KOPT-K1 (cell line): ENCODE data around the gene ARMCX1.
"Not testable (repeated sequence)": the region's sequence is repeated elsewhere in the genome, so short reads cannot be mapped to it uniquely, and the experiment has no call there.

Experiments
- H3K27ac ChIP-seq: fragments of 200-600 bp; sonication (generic); 2 replicates; pipeline ENCODE4 v1.5.1; 2016; ENCODE audit warnings: antibody characterized with exemption, mild to moderate bottlenecking, low read depth, low read length; ENCODE audit not compliant: poor library complexity, severe bottlenecking
- H3K36me3 ChIP-seq: fragments of 200-600 bp; sonication (generic); 2 replicates; pipeline ENCODE4 v1.5.1; 2017; ENCODE audit warnings: antibody characterized with exemption, mild to moderate bottlenecking, low read length, moderate library complexity; ENCODE audit not compliant: insufficient read depth
- H3K9me3 ChIP-seq: fragments of 200-600 bp; sonication (generic); 2 replicates; pipeline ENCODE4 v1.5.1; 2017; ENCODE audit warnings: antibody characterized with exemption, low read length, mild to moderate bottlenecking; ENCODE audit not compliant: insufficient read depth, poor library complexity, severe bottlenecking

Gene ARMCX1

DNA sequence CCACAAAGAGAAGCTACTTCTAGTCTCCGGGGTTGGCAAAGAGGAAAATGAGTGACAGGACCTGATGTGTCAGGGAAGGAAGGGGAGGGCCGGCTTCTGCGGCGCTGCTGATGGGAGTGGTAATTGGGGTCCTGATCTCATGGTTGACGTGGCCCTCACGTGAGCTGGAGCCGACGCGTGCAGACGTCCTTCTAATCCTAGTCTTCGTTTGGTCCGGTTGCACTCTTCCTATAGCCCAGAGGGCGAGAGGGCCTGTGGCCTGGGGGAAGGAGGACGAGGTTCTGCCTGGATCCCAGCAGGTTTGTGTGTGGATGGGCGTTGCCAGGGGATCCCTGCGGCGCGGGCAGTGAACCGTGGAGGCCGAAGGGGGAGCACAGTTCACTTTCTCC lies at the start of gene ARMCX1:
Gene ARMCX1 (plus strand): TSS at position 186 of the 389 bp plus-strand sequence. CDS start 2,384 bp downstream, outside the sequence.
- no peak within 1 kb of the TSS for H3K27ac ChIP-seq
- H3K9me3 ChIP-seq: no peaks in the 10 kb centered on the region
- no peaks in the 10 kb centered on the region for H3K36me3 ChIP-seq

DNA sequence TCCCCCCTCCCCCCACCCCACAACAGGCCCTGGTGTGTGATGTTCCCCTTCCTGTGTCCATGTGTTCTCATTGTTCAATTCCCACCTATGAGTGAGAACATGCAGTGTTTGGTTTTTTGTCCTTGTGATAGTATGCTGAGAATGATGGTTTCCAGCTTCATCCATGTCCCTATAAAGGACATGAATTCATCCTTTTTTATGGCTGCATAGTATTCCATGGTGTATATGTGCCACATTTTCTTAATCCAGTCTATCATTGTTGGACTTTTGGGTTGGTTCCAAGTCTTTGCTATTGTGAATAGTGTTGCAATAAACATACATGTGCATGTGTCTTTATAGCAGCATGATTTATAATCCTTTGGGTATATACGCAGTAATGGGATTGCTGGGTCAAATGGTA lies 47.4 kb upstream of the ARMCX1 start:
- H3K9me3 ChIP-seq, H3K36me3 ChIP-seq, H3K27ac ChIP-seq: not testable (repeated sequence)

DNA sequence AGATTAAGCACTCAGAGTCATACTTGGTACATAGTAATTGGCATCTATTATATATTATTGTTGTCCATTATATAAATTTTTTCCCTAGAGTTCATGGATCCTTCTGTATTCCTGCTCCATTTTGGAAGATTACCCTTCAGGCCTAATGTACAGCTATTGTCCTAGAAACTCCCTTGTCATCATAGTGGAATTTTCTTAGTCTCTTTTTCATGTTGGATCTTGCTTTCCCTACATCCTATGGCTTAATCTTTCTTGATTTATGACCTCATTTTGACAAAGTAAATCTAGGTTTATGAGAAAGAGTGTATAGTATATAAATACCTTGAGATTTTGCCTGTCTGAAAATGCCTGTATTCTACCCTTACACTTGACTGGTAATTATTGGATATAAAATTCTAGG lies 43.0 kb upstream of the ARMCX1 start:
- Histone ChIP-seq H3K27ac (no peak overlapping the region), H3K36me3 (no peaks in the 10 kb centered on the region), H3K9me3 (no peaks in the 10 kb centered on the region)

DNA sequence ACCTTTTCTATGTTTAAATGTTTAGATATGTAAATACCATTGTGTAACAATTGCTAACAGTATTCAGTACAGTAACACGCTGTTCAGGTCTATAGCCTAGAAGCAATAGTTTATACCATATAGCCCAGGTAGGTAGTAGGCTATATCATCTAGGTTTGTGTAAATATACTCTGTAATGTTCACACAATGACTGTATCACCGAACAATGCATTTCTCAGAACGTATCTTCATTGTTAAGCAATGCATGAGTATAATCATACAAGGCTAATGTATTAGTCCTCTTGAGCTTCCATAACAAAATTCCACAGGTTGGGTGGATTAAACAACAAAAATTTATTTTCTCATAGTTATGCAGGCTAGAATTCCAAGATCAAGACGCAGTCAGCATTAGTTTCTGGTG lies 42.4 kb upstream of the ARMCX1 start:
- no peaks in the 10 kb centered on the region for H3K9me3 ChIP-seq
- H3K36me3 ChIP-seq: no peaks in the 10 kb centered on the region
- H3K27ac ChIP-seq: no peak overlapping the region

DNA sequence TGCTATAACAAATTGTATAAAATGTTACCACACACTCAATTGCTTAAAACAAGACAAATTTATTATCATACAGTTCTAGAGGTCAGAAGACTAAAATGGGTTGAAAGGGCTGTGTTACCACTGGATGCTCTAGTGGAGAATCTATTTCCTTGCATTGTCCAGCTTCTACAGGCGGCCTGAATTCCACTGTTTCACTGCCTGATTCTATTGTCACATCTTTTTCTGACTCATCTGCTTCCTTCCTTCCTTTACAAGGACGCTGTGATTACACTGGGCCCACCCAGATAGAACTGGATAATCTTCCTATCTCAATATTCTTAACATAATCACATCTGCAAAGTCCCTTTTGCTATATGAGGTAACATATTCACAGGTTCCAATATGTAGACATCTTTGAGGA lies 19.4 kb upstream of the ARMCX1 start:
- Histone ChIP-seq H3K9me3 (no peaks in the 10 kb centered on the region), H3K36me3 (no peaks in the 10 kb centered on the region), H3K27ac (no peak overlapping the region)

DNA sequence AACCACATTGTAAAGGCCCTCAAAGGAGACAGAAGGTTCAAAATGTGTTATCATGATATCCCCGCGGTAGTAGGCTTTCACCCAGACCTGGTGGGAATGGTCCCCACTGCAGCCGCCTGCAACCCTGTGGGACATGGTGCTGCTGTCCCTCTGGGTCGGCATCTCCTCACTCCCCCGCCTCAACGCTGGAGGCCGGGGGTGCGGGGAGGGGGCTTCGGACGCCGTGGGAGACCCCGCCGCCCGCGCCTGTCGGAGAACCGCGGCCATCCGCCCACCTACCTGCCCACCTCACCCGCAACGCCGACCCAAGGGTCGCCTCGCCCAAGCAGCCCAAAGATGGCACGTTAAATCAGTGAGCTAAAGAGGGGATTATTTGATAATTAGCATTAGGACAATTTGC lies 11.2 kb upstream of the ARMCX1 start:
- Histone ChIP-seq H3K9me3 (no peaks in the 10 kb centered on the region), H3K36me3 (no peaks in the 10 kb centered on the region), H3K27ac (no peak overlapping the region)

DNA sequence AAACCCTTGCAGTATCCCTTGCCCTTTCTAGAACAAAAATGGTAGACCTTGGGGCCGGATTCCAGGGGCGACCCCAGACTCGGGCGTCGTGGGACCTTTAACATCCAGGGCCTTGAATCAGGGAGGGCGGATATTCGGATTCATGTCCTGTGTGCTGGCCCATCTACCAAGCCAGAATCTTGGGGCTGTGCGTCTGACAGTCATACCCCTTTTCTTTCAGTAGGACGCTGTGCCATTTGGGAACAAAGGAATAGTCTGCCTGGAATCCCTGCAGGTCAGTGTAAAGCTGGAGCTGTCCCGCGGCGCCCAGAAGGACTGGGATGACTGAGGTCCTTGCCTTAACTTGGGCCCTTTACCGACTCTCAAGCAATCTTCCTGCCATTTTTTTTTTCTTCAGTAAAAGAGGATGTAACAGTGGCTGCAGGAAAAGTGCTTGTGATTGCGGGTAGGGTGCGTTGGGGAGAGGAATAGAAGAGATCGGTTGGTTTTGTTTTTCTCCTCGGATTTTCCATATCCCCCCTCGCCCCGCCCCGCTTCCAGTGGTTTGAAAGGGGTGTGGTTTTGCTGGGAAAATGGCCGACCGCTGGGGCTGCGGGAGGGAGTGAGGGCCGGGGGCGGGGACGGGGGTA lies 518 bp downstream of the ARMCX1 start:
- Histone ChIP-seq H3K9me3 (no peaks in the 10 kb centered on the region), H3K27ac (no peak overlapping the region)

DNA sequence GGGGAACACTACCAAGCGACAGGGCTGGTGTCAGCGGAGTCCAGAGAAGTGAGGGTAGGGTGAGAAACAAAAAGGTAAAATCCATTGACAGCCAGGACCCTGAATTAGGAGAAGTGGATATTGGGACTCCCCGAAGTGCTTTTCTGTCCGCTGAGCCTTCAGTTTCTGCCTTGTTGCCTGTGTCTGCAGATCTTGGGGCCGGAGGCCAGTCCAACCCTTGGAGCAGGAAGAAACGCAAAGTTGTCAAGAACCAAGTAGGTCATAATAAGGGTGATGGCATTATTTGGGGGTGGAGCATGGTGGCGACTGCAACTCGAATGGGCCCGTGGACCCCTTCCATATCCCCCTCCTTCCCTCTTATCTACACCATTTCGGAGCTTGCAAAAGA lies 1.0 kb downstream of the ARMCX1 start:
- H3K9me3 ChIP-seq: no peaks in the 10 kb centered on the region

More for the DNA sequence above, 518 bp downstream of the ARMCX1 start:
- H3K36me3 ChIP-seq: no peaks in the 10 kb centered on the region

DNA sequence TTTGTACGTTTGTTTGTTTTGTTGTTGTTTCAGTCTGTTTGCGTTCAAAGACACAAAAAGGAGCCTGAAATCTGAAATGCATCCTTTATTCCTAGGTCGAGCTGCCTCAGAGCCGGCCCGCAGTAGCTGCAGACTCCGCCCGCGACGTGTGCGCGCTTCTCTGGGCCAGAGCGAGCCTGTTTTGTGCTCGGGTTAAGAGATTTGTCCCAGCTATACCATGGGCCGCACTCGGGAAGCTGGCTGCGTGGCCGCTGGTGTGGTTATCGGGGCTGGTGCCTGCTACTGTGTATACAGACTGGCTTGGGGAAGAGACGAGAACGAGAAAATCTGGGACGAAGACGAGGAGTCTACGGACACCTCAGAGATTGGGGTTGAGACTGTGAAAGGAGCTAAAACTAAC lies 2.4 kb downstream of the ARMCX1 start:
- Histone ChIP-seq H3K9me3 (no peaks in the 10 kb centered on the region), H3K27ac (no peak overlapping the region), H3K36me3 (no peaks in the 10 kb centered on the region)

More for the DNA sequence above, 1.0 kb downstream of the ARMCX1 start:
- H3K36me3 ChIP-seq: no peaks in the 10 kb centered on the region
- H3K27ac ChIP-seq: no peak overlapping the region

DNA sequence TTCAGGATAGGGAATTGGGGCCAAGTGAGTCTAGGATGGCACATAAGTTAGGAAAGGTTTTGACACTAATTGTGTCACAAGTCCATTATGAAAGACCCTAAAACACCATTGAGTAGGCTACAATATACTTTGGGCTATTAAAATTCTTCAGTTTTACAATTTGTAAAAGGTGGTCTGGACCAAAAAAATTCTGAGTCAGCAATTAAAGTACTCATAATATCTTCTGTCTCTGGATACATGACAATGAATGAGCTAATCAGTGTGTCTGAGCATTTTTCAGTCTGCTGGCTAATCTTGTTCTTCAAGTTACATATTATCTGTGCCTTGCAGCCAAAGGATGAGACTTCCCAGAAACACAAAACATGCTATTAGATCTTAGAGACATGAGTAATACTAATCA lies 14.3 kb downstream of the ARMCX1 start:
- H3K27ac ChIP-seq: no peak overlapping the region
- no peaks in the 10 kb centered on the region for H3K9me3 ChIP-seq
- H3K36me3 ChIP-seq: no peaks in the 10 kb centered on the region

DNA sequence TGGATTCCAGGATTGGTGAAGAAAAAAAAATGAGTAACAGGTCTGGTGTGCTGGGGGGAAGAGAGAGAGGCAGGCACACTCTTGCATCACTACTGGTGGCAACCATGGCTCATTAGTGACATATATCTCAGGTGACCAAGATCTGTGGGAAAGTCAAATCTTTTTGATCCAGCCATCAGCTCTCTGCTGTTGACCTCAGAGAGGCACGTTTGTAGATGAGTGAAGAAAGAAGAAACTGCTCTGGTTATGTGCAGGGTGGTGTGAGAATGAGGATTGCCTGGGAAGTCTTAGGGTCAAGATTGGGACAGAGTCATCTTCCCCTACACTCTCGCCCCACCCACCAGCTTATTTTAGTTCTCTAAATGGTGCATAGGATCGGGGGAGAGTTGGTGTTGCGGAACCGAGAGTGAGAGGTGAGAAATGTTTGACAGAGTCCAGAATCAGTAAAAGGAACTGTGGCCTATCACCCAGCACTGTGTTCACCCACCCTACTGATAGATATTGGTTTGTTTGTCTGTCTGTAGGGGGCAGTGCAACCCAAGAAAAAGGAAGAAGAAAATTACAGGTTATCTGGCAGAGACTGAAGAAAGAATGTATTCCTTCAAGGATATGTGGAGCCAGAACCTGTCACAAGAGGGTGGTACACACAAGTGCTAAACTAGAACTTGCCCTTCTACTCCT lies 45.5 kb downstream of the ARMCX1 start:
- H3K27ac ChIP-seq: no peak overlapping the region
- no peaks in the 10 kb centered on the region for H3K36me3 ChIP-seq
- H3K9me3 ChIP-seq: no peaks in the 10 kb centered on the region

DNA sequence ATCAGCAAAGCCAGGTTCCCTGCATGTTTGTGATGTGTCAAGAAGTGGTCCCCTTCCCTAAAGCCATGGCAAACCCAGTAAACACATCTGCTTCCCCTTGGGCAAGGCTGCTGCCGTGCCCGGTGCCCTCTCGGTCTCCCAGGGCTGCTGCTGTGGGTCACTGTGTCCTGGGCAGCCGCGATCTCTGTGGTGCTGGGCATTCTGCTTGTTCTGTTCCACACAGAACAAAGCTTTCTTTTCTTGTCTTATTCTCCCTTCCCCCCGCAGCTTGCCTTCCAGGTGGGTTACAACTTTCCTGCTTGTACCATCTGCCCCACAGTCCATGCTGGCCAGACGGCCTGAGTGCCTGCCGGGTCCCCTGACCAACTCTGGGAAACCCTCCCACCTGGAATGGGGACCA lies 49.2 kb downstream of the ARMCX1 start:
- not testable (repeated sequence) for H3K9me3 ChIP-seq, H3K27ac ChIP-seq, H3K36me3 ChIP-seq

DNA sequence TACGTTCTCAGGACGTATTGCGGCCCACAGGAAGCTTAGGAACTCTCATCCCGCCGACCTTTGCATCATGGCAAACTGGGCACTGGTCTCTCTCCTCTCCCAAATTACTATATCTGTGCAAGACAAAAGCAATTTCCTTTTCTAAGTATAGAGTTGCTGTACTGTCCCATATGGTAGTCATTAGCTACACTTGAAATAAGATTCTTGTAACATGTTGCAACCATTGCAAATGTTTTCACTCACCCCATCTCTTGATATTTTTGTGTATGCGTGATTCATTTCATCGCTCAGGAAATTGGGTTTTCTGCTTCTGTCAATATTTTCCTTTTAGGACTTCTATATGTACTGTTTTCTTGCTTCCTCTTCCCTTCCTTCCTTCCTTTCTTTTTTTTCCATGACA lies 51.7 kb downstream of the ARMCX1 start:
- H3K36me3 ChIP-seq: no peaks in the 10 kb centered on the region
- no peaks in the 10 kb centered on the region for H3K9me3 ChIP-seq
- no peak overlapping the region for H3K27ac ChIP-seq
